AG04449 (cell line): ENCODE results near the gene MKI67.
"Not testable (repeated sequence)": the region's sequence is repeated elsewhere in the genome, so short reads cannot be mapped to it uniquely, and the experiment has no call there.

Experiments used
- CTCF ChIA-PET: fragments of 350-600 bp; formaldehyde crosslinking; extraction: SDS; loops from one replicate; lab custom pipeline; 2021; ENCODE audit warnings: antibody characterized with exemption; lab: Yijun Ruan, JAX
- POLR2A ChIA-PET: fragments of 400-600, 350-600 bp; formaldehyde crosslinking; extraction: SDS; loops from one replicate; lab custom pipeline; 2020; ENCODE audit warnings: antibody characterized with exemption, inconsistent platforms; lab: Yijun Ruan, JAX
- DNase-seq: peaks from one replicate; pipeline ENCODE4 v3.0.0-alpha.2; 2010; ENCODE audit warnings: low read depth, low spot score
- H3K4me3 ChIP-seq: 2 replicates; pipeline ENCODE4 v1.5.1; 2011; ENCODE audit warnings: low read depth, mild to moderate bottlenecking, control low read depth, low read length
- TF ChIP-seq, protein P1 (sequence below): IDR thresholded peaks from one replicate; pipeline ENCODE4 v1.5.1; 2011; ENCODE audit warnings: mild to moderate bottlenecking, moderate library complexity, low read length, control low read depth, inconsistent platforms; ENCODE audit not compliant: insufficient read depth; ENCODE audit errors: missing control alignments

The MKI67 gene

DNA sequence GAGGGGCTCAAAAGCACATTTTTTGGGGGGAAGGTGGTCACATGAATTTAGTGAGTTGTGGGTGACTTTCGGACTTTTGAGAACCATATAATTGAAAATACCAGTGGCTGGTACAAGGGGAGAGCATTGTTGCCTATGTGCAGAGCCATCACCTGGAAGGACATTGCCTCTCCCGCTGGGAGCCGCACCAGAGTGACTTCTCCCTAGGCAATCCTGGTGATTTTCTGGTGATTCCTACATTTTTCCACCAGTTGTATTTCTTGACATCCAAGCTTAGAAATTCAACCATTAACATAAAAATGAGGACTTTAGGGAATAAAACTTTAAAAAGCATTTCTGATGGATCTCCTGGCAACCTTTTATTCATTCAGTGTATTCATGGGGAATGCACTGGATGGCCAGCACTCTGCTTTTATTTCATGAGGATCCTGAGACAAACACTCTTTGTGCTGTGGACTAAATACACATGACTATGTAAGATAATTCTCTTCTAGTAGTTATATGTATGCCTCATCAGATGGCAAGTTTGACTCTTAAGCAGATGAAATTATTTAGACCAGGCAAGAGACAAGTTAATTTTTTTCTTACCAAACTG is 41.8 kb upstream of the MKI67 start:
- no peak for DNase-seq
- CTCF ChIA-PET: no interaction called here
- POLR2A ChIA-PET: no interaction called here
- no peak overlapping the region for H3K4me3 ChIP-seq
- TF ChIP-seq, protein P1, sequence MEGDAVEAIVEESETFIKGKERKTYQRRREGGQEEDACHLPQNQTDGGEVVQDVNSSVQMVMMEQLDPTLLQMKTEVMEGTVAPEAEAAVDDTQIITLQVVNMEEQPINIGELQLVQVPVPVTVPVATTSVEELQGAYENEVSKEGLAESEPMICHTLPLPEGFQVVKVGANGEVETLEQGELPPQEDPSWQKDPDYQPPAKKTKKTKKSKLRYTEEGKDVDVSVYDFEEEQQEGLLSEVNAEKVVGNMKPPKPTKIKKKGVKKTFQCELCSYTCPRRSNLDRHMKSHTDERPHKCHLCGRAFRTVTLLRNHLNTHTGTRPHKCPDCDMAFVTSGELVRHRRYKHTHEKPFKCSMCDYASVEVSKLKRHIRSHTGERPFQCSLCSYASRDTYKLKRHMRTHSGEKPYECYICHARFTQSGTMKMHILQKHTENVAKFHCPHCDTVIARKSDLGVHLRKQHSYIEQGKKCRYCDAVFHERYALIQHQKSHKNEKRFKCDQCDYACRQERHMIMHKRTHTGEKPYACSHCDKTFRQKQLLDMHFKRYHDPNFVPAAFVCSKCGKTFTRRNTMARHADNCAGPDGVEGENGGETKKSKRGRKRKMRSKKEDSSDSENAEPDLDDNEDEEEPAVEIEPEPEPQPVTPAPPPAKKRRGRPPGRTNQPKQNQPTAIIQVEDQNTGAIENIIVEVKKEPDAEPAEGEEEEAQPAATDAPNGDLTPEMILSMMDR: no peak

DNA sequence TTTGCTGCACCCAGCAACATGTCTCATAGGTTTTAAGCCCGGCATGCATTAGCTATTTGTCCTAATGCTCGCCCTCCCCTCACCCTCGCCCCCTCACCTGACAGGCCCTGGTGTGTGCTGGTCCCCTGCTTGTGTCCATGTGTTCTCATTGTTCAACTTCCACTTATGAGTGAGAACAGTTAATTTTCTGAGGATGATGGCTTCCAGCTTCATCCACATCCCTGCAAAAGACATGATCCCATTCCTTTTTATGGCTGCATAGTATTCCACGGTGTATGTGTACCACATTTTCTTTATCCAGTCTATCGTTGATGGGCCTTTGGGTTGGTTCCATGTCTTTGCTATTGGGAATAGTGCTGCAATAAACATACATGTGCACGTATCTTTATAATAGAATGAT is 40.9 kb upstream of the MKI67 start:
- POLR2A ChIA-PET, DNase-seq, H3K4me3 ChIP-seq: not testable (repeated sequence)
- CTCF ChIA-PET: interaction anchor here (1.3 to 2.2 kb wide), 2 partner anchors 10 to 16 kb away, joined by 3 to 10 read pairs; no protein-coding TSS in a partner anchor

DNA sequence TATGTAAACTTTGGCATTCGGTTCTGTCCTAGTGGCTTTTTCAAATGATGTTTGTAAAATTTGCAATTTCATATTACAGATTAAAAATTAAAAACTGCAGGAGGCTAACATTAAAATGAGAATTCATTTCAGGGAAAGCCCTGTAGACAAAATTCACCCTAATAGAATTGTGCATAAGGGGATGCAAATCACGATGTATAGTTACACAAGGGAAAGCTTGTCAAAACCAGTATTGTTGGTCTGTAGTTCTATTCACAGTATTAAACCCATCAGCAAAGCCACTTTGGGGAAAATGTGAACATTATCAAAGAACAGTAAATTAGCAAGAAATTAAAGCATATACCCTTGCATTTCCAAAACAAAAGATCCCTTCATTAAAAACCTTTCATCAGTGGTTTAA is 39.9 kb upstream of the MKI67 start:
- TF ChIP-seq, protein P1: no peak
- no peak for DNase-seq
- H3K4me3 ChIP-seq: no peak overlapping the region
- ChIA-PET POLR2A (no interaction called here), CTCF (interaction anchor here (1.3 to 2.2 kb wide), 2 partner anchors 9 to 15 kb away, joined by 3 to 10 read pairs; no protein-coding TSS in a partner anchor)

DNA sequence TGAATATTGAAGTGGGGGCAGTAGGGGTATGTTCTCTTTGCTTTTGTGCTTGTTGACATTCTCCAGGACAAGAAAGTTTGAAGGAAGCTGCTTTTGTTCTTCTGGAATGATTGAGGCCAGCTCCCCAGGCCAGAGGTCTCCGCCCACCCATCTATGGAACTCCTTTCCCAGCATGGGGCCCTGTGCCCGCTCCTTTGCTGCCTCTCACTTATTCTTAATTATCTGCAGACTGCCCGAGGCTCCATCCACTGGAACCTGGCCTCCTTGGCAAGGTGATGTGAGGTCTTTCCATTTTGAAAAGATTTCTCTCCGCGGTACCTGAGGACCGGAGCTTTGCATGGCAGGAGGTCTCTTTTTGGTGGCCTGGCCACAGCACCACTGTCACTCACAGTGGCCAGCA is 39.3 kb upstream of the MKI67 start:
- TF ChIP-seq, protein P1: no peak
- DNase-seq: no peak
- POLR2A ChIA-PET: no interaction called here
- no peak overlapping the region for H3K4me3 ChIP-seq
- CTCF ChIA-PET: interaction anchor here (1.3 to 2.2 kb wide), 2 partner anchors 9 to 14 kb away, joined by 3 to 10 read pairs; no protein-coding TSS in a partner anchor

DNA sequence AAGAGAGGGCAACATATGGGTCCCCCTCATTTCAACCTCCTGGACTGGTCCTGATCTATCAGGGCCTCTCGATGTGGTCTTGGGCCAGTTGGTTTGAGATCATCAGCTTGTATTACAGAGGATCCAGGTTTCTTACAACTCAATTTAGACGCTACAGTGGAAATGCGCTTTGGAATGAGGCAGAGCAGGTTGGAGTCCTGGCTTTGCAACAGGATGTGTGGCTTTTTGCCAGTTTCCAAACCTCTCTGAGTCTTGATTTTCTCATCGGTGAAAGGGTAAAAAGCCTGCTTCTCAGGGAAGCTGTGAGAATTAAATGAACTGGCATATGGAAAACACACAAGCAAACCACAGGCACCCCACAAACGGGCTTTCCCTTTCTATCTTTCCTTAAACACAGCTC is 37.5 kb upstream of the MKI67 start:
- POLR2A ChIA-PET: no interaction called here
- TF ChIP-seq, protein P1: no peak
- CTCF ChIA-PET: interaction anchor here (1.0 to 1.3 kb wide), 3 partner anchors 13 to 79 kb away, joined by 3 to 5 read pairs (median 3); no protein-coding TSS in a partner anchor
- DNase-seq: no peak
- no peak overlapping the region for H3K4me3 ChIP-seq

DNA sequence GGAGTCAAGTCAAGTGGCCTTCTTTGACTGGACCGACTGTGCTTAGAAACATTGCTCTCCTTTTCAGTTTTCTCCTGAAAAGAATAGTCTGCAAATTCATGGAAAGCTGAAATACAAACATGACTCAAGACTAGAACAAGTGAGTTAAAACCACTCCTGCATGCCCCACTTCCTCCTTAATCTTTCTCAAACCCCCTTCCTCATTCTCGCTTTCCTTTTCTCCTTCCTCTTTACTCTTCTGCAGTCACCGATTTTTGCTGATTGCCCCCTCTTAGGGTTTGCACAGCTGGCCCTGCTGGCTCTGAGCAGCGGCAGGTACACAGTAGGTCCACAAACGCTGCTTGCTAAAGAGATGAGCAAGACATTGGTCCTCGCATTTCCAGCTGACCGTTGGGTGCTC is 34.8 kb upstream of the MKI67 start:
- no peak overlapping the region for H3K4me3 ChIP-seq
- TF ChIP-seq, protein P1: no peak
- no peak for DNase-seq
- POLR2A ChIA-PET: no interaction called here
- CTCF ChIA-PET: interaction anchor here (1.2 kb wide), 1 partner anchor 9 kb away, joined by 3 read pairs; no protein-coding TSS in a partner anchor

DNA sequence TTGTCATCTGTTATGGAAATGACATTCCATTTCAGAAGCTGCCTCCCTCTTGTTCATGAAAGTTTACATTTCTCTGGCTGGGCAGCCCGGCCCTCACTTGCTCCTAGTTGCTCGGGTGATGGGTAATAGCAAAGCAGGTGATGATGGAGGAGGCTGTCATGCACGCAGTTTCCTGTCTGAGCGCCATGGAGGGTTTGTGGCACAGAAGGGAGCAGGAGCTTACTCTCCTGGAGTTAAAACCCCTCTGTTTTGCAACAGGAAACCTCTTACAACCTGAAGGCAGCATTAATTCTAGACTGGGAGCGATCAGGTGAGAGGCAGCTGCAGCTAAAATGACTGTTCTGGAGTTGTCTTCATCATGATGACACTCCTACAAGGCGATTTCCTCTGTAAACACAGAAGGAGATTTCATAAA is 34.1 kb upstream of the MKI67 start:
- DNase-seq: no peak
- TF ChIP-seq, protein P1: no peak
- POLR2A ChIA-PET: no interaction called here
- no peak overlapping the region for H3K4me3 ChIP-seq
- CTCF ChIA-PET: interaction anchor here (1.2 to 1.4 kb wide), 2 partner anchors 8 to 10 kb away, joined by 3 to 5 read pairs; no protein-coding TSS in a partner anchor
